Caki2 (cell line): ENCODE measurements around the gene NUDT9. TPM values are rescaled to one million over a fixed set of nuclear protein-coding genes. Genes with fewer than 3 reads are reported as not detected.
"Not testable (repeated sequence)": the region's sequence is repeated elsewhere in the genome, so short reads cannot be mapped to it uniquely, and the experiment has no call there.

Experiments used
- DNase-seq: peaks from one replicate; pipeline ENCODE4 v3.0.0-alpha.2; 2015; ENCODE audit warnings: low read depth
- in situ Hi-C: cut with HindIII; loops from 2 replicates; pipeline ENCODE4 v1.10.0; 2016; ENCODE audit warnings: low sequenced_read_pairs, low pct_unique_long_range_greater_than_20kb, mixed read lengths
- total RNA-seq: library from RNA; depleted of rRNA; stranded (reverse); fragments of >200 nt; shearing (Covaris generic); gene quantifications from 2 replicates; pipeline ENCODE4 v1.2.3, GENCODE V29; 2014; ENCODE audit warnings: low replicate concordance

The NUDT9 gene
- total RNA-seq, 1 experiment from 2014 or later, result 33.4 TPM

DNA sequence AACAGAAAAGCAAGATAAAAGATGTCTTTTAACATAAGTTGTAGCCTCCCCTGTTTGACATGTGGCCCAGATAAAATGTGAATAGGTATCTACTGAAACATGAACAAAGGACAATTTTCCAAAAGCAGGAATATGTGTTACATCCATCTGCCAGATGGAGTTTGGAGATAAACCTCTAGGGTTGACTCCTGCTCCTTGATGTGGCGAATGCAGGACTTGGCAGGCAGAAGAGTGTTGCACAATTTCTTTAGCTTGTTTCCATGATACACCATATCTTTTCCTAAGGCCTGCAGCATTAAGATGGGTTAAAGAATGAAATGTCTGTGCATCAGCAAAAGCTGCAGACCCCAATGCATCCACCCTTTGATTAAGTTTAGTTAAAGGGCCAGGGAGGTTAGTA lies 18.6 kb upstream of the NUDT9 start:
- in situ Hi-C loops, DNase-seq: not testable (repeated sequence)

DNA sequence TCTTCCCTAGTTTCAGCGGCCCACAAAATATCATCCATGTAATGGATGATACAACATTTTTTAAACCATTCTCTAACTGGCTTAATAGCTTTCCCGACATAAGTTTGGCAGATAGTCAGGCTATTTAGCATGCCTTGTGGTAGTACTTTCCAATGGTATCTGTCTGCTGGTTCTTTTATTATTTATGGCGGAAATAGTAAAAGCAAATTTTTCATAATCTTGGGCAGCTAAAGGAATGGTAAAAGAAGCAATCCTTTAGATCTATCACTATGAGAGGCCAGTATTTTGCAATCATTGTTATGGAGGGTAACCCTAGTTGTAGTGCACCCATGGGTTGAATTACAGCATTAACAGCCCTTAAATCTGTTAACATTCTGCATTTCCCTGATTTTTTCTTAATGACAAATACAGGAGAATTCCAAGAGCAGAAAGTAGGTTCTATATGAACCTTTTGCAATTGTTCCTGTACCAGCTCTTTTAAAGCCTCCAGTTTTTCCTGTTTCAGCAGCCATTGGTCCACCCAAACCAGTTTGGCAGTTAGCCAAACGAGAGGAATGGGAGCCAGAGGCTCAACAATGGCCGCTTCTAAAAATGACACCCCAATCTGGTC lies 17.1 kb upstream of the NUDT9 start:
- in situ Hi-C loops, result no loop called here
- DNase-seq, result no peak

DNA sequence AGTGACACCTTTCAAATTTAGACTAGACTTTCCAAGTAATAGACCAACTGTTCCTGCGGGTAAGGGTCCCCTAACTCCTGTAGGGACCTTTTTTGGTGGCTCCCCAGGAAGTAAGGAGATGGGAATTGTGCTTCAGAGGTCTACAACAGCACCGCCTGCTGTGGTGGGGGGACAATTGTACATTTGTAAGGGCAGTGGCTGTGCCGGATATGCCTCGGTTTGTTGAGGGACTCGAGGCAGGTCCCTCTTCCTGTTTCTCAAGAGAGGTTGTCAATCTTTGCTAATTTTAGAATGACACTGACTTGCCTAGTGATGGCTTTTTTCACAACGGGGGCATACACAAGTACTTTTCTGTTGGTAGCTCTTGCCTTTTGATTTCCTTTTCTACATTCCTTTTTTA lies 15.9 kb upstream of the NUDT9 start:
- in situ Hi-C loops, result no loop called here
- no peak for DNase-seq

DNA sequence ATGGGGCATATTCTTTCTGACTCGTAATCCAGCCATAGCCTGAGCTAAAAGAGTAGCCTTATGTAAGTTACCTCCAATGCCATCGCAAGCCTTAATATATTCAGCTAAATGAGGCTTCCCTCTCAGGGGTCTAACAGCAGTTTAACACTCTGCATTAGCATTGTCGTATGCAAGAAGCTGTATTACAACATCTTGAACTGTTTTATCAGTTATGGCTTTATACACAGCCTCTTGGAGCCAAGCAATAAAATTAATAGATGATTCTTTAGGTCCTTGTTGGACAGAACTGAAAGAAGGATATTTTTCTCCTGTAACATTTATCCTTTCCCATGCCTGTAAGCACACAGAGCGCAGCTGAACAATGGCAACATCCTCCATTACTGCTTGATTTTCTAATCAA lies 15.5 kb upstream of the NUDT9 start:
- in situ Hi-C loops, DNase-seq: not testable (repeated sequence)

DNA sequence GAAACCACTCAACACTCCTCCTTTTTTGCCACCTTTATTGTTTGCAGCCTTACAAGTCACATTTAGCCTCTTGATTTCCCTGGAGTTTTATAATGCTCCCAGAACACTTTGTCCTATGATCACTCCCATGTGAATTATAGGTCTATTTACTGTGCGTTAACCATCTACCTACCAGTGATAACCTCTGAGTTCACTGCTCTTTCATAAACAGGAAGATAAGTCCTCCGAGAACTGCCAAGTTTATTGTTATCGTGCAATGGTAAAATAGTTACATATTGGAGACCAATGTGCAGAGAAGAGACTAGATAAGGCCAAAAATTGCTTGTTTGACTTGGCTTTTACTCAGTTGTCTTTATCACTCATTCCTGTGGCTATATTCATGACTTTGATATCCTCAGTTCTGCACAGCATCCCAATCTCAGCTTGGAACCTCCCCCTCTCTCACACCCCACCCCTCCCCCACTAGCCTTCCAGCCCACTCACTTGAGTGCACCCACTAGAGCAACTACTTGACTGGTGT lies 12.9 kb upstream of the NUDT9 start:
- in situ Hi-C loops, result no loop called here
- no peak for DNase-seq

DNA sequence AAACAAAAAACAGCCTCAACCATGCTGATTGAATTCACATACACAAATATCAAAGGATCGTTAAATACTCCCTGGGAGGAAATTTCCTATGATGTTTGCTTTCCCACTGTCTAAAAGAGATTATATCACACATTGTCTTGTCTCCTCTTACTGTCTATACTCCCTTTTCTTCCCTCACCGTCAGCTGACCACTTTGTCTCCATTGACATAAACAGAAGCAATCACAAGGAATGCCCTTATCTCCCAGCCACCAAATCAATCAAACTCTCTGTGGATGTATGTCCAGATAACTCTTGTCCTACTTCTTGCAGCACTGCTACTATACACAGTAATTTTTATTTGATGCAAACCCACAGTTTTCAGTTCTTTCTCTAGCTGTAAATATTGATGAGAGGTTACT lies 12.2 kb upstream of the NUDT9 start:
- DNase-seq, result no peak
- in situ Hi-C loops, result no loop called here

DNA sequence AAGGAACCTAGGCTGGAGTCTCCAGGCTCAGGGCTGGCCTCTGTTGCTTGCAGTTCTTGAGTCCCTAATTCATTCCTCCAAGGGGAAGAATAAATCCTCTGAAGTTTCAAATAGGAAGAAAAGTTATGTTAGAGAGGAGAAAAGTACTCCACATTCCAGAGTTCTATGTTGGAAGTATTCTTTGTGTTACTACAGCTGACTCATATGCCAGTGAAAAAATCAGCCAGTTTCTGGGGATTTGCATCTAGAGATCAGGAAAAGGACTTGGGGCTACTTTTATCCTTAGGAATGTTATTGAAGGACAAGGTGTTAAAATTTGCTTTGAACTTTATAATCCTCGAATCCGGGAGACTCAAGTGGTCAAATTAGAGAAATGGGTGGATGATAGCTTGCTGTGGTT lies 11.7 kb upstream of the NUDT9 start:
- no peak for DNase-seq

DNA sequence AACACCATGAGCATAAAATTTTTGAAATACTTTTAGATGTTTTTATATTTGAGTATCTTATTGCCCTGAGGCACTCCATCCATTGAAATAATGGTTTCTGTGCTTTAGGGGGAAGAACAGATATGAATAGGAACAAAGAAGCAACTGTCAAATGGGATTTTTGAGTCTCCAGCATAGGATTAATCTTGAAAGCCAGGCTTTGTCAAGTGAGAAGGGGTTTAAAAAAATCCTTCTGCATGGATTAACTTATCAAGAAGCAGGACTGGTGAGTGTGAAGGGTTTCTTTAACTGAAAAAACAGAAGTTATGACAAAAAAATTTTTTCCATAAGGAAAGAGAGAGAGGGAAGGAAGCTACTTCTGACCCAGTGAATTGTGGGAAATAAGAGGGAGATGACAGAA lies 7.6 kb upstream of the NUDT9 start:
- DNase-seq, result no peak
- in situ Hi-C loops, result no loop called here

More for the DNA sequence above, 11.7 kb upstream of the NUDT9 start:
- in situ Hi-C loops, result no loop called here

DNA sequence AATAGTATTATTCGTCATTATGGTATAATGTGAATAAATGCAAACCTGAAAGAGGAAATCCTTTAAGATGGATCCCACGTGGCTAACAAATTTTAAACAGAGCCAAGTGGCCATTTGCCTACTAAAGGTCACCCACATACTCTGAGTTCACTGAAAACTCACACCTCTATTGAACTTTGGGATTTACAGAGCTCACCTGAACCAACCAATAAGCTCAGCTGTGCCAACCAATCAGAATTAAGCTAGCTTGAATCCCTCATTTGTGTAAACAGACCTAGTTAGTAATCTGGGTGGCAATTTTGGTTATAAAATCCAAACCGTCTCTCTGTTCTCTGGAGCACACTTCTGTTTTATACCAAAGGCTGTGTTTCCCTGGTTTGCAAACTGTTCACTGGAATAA lies 5.4 kb upstream of the NUDT9 start:
- no peak for DNase-seq
- in situ Hi-C loops, result no loop called here

DNA sequence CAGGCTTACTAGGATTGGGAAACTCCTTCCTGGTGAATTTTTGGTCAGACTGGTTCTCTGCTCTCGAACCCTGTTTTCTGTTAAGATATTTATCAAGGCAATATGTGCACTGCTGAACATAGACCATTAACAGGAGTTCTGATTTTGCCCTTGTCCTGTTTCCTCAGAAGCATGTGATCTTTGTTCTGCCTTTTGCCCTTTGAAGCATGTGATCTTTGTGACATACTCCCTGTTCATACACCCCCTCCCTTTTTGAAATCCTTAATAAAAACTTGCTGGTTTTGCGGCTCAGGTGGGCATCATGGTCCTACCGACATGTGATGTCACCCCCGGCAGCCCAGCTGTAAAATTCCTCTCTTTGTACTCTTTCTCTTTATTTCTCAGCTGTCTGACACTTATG lies 4.0 kb upstream of the NUDT9 start:
- in situ Hi-C loops, DNase-seq: not testable (repeated sequence)

DNA sequence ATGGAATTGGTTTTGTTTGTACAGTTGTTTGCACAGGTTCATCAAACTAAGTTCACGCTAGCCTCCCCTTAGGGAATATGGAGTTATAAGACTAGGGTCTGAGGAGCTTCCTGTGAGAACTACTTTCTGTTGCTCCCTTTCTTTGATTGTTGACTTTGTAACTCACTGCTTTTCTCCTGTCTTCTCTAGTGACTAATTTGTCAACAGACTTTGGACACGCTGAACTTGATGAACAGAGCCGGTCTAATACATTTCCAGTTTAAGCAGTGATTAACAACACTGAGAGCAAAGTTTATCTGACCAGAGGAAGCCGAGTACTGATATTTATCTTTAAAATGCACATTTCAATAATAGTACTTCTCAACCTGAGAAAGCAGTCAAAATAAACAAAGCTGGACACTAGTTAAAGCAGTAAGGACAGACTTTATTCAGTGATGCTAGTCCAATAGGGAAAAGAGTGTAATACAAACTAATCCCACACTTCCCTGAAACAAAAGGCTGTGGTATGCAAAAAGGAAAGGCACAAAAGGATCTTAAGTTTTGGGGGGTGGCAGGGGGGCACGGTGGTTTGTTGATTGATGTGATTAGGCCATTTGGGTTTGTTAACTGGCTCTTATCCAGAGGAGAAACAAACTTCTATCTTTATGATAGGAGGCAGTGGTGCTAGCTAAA lies 2.7 kb upstream of the NUDT9 start:
- in situ Hi-C loops, result no loop called here
- DNase-seq, result peak; percentile 75

DNA sequence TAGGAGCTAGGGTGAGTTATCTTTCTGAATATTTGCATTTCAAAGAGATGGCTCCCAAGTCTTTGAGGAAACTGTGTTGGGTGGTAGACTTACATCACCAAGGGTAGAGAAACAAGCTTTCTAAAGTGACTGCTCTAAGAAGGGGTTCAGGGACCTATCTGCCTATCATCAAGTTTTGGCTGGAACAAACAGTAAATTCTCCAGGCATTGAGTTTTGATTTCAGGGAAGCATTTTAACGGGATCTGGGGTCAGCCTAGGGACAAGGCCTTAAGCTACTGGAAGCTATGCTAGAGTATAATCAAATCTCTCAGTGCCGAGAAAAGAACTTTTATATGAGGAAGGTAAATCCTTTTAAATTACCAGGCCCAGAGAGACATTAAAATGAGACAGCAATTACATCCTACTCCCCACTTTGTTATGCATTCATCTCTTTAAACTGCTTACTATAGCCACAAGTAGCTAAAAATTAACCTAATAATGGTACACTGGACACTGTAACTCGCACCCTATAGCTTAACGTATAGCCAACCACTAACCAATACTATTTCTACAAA lies 2.0 kb upstream of the NUDT9 start:
- DNase-seq, result no peak
- in situ Hi-C loops, result no loop called here

DNA sequence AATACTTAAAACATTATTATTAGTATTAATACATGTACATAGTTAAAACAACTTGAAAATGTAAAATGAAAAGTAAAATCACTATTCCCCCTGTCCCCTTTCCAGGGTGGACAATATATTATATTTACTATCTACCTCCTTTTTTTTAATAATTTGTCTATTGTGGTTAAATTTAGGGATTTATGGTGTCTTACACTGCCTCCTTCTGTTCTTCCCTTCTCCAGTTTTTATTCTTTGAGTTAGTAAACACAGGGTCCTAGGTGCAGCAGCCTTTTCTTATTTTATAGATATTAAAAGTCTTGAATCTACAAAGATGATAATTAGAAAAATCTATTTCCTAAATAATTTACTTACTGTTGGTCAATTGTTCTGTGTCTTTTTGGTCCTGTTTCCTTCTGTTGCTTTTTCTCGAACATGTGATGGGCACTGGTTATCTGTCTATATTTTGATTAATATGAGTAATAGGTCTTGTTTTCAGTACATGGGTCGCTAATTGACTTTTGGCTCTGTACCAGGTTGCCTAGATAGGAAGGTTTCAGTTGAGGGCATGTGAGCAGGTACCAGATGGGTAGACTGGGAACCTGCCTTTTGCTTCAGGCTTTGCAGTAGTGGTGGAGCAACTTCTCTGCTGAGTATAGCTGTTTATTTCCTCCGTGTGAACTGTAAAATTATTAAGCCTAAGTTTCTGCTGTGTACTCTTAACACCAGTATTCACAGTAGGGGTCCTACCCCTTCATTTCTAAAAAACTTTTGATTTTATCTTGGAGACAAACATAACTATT lies 1.1 kb downstream of the NUDT9 start:
- DNase-seq, result no peak
- in situ Hi-C loops, result no loop called here

DNA sequence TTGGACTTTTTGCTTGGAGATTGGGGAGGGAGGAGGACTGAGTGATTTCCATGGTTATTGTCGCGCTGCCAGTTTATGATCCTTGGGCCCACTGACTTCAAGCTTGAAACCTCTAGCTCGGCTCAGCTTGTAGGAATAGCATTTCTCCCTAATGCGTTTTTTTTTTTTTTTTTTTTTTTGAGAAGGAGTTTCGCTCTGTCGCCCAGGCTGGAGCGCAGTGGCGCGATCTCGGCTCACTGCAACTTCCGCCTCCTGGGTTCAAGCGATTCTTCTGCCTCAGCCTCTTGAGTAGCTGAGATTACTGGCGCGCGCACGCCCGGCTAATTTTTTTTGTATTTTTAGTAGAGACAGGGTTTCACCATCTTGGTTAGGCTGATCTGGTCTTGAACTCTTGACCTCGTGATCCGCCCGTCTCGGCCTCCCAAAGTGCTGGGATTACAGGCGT lies 1.7 kb downstream of the NUDT9 start:
- peak; percentile 70 for DNase-seq
- in situ Hi-C loops, result not testable (repeated sequence)

DNA sequence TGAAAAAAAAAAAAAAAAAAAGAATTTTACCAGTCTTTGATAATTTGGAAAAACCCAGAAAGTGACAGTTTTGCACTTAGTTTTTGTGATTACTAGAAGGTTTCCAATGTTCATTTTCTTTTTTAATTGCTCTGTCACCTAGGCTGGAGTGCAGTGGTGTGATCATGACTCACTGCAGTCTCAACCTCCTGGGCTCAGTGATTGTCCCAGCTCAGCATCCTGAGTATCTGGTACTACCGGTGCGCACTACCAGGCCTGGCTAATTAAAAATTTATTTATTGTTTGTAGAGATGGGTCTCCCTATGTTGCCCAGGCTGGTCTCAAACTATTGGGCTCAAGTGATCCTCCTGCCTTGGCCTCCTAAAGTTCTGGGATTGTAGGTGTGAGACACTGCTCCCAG lies 3.3 kb downstream of the NUDT9 start:
- in situ Hi-C loops, result no loop called here
- DNase-seq, result peak; percentile 49

DNA sequence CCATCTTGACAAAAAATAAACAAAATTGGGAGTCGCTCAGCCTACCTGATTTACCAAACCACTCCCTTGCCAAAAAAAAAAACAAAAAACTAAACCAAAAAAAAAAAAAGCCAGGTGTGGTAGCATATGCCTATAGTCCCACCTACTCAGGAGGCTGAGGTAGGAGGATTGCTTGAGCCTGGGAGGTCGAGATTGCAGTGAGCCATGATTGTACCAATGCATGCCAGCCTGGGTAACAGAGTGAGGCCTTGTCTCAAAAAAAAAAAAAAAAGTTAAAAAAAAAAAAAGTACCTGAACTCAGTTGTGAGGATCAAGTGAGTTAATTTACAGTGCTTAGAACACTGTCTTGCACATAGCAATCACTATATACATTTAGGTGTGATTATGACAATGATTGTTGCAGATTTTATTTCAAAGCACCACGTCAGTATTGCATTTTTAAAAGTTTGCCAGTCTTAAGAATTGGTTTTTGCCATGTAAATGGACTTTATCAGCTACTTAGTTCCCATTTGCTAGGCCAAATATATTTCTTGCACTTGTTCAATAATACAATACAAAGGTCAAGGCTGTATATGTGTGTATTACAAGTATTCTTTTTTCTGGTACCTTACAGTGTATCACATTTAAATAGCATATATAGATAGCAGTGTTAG lies 4.6 kb downstream of the NUDT9 start:
- in situ Hi-C loops, result no loop called here
- DNase-seq, result no peak

DNA sequence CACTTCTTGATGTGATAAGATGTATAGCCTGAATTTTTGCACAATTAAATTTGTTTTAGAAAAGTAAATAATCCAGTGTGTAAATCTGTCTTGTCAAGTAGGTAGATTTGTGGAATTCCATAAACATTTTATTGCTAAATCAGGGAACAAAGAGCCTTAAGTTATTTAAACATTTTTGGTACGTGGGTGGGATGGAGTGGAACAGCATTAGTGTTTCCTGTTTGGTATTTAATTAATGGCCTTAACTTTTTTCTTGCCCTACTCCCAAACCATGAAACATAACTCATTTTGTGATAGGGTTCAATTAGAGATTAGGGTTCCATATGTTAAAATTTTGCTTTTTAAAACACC lies 5.1 kb downstream of the NUDT9 start:
- in situ Hi-C loops, result no loop called here
- no peak for DNase-seq

DNA sequence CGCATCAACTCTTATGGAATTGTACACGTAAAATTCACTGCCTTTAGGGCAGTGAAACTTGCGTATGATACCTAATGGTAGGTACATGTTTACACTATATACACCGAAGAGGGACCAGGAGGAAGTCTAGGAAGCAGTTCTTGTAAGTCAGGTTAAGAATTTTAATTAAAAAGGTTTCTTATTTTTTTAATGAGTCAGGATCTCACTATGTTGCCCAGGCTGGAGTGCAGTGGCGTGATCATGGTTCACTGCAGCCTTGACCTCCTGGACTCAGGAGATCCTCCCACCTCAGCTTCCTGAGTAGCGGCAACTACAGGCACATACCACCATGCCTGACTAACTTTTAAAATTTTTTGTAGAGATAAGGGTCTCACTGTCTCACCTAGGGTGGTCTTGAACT lies 6.6 kb downstream of the NUDT9 start:
- DNase-seq, result peak; percentile 69
- in situ Hi-C loops, result no loop called here

DNA sequence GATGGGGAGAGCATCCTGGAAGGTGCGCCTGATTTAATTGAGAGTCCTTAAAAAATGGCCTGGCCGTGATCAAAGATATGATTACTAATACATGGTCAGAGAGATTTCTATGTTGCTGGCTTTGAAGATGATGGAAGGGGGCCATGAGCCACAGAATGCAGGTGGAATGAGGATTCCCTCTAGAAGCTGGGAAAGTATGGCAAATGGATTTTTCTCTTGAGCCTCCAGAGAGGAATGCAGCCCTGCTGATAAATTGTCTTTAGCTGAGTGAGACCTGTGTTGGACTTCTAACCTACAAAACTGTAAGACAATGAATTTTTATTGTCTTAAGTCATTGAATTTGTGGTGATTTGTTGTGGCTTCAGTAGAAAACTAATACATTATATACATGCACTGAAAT lies 7.7 kb downstream of the NUDT9 start:
- in situ Hi-C loops, result no loop called here
- DNase-seq, result no peak
